Progenitor cell of endocrine pancreas (in vitro differentiated cells): ENCODE measurements around the gene RABGAP1L. TPM values are rescaled to one million over a fixed set of nuclear protein-coding genes. Genes with fewer than 3 reads are reported as not detected.
"Not testable (repeated sequence)": the region's sequence is repeated elsewhere in the genome, so short reads cannot be mapped to it uniquely, and the experiment has no call there.

Source experiments
- DNase-seq: peaks from one replicate; pipeline ENCODE4 v3.0.0; 2021; ENCODE audit warnings: low spot score; ENCODE audit not compliant: unreplicated experiment
- H3K27ac Mint-ChIP-seq: 2 replicates; pipeline ENCODE4 v1.8.0; 2021; ENCODE audit warnings: mild to moderate bottlenecking, moderate library complexity, mixed read lengths
- H3K27me3 Mint-ChIP-seq: 2 replicates; pipeline ENCODE4 v1.8.0; 2021; ENCODE audit warnings: mixed read lengths
- H3K36me3 Mint-ChIP-seq: 2 replicates; pipeline ENCODE4 v1.8.0; 2022; ENCODE audit warnings: mixed read lengths; ENCODE audit not compliant: insufficient read depth
- H3K4me1 Mint-ChIP-seq: 2 replicates; pipeline ENCODE4 v1.8.0; 2021; ENCODE audit warnings: low read depth, mixed read lengths
- H3K4me3 Mint-ChIP-seq: 2 replicates; pipeline ENCODE4 v1.8.0; 2021; ENCODE audit warnings: low read depth, mild to moderate bottlenecking, moderate library complexity, mixed read lengths
- H3K9me3 Mint-ChIP-seq: 2 replicates; pipeline ENCODE4 v1.8.0; 2021; ENCODE audit warnings: low read depth, mixed read lengths
- CTCF ChIP-seq: fragments of 200-600 bp; sonication (generic); IDR thresholded peaks from one replicate; pipeline ENCODE4 v1.5.0; 2021; ENCODE audit warnings: antibody characterized with exemption, mild to moderate bottlenecking; ENCODE audit not compliant: unreplicated experiment
- total RNA-seq: library from RNA; stranded (reverse); gene quantifications from 2 replicates; pipeline ENCODE4 v1.2.1, GENCODE V29; 2021

RABGAP1L gene
- total RNA-seq, 1 donor from 2014 or later = 55.2 TPM

GRCh38 chr1:174243451-174244000 is 84.2 kb downstream of the RABGAP1L start:
- H3K27ac Mint-ChIP-seq = no peak overlapping the region
- no peak overlapping the region for H3K4me3 Mint-ChIP-seq
- H3K27me3 Mint-ChIP-seq = no peaks in the 10 kb centered on the region
- H3K36me3 Mint-ChIP-seq = peaks cover 10% of the 10 kb centered on the region
- no peak for TF ChIP-seq CTCF
- no peak for DNase-seq
- H3K4me1 Mint-ChIP-seq = peaks cover 4% of the 10 kb centered on the region
- H3K9me3 Mint-ChIP-seq = peaks cover 6% of the 10 kb centered on the region

GRCh38 chr1:174244017-174244416 is 84.7 kb downstream of the RABGAP1L start:
- DNase-seq = no peak
- Mint-ChIP-seq H3K9me3 (peaks cover 5% of the 10 kb centered on the region), H3K36me3 (peaks cover 10% of the 10 kb centered on the region), H3K27ac (no peak overlapping the region), H3K4me1 (peaks cover 4% of the 10 kb centered on the region), H3K4me3 (no peak overlapping the region), H3K27me3 (no peaks in the 10 kb centered on the region)
- TF ChIP-seq CTCF = no peak

GRCh38 chr1:174247472-174247871 is 88.2 kb downstream of the RABGAP1L start:
- DNase-seq = no peak
- no peak for TF ChIP-seq CTCF
- H3K27ac Mint-ChIP-seq = no peak overlapping the region
- no peaks in the 10 kb centered on the region for H3K9me3 Mint-ChIP-seq
- H3K27me3 Mint-ChIP-seq = no peaks in the 10 kb centered on the region
- no peaks in the 10 kb centered on the region for H3K4me1 Mint-ChIP-seq
- no peak overlapping the region for H3K4me3 Mint-ChIP-seq
- peaks cover 4% of the 10 kb centered on the region for H3K36me3 Mint-ChIP-seq

GRCh38 chr1:174248041-174248440 is 88.7 kb downstream of the RABGAP1L start:
- DNase-seq = no peak
- no peaks in the 10 kb centered on the region for H3K9me3 Mint-ChIP-seq
- H3K27me3 Mint-ChIP-seq = no peaks in the 10 kb centered on the region
- no peak overlapping the region for H3K27ac Mint-ChIP-seq
- H3K36me3 Mint-ChIP-seq = peaks cover 2% of the 10 kb centered on the region
- no peak overlapping the region for H3K4me3 Mint-ChIP-seq
- H3K4me1 Mint-ChIP-seq = no peaks in the 10 kb centered on the region
- no peak for TF ChIP-seq CTCF

GRCh38 chr1:174256386-174256785 is 97.1 kb downstream of the RABGAP1L start:
- H3K4me3 Mint-ChIP-seq, H3K27me3 Mint-ChIP-seq, H3K9me3 Mint-ChIP-seq, H3K27ac Mint-ChIP-seq, DNase-seq, H3K36me3 Mint-ChIP-seq, H3K4me1 Mint-ChIP-seq: not testable (repeated sequence)

- peak; percentile 75 for TF ChIP-seq CTCF
- no peak for DNase-seq
- H3K9me3 Mint-ChIP-seq = no peaks in the 10 kb centered on the region
Measured at GRCh38 chr1:174258148-174258550, 98.8 kb downstream of the RABGAP1L start.

More at GRCh38 chr1:174258148-174258550, 98.8 kb downstream of the RABGAP1L start:
- Mint-ChIP-seq H3K4me1 (no peaks in the 10 kb centered on the region), H3K27me3 (no peaks in the 10 kb centered on the region), H3K36me3 (peaks cover 5% of the 10 kb centered on the region), H3K4me3 (no peak overlapping the region), H3K27ac (no peak overlapping the region)
